ENCODE data around the gene HSPB1.
A peak's percentile ranks its signal among the peaks of the same experiment; 100 is the strongest.
"Not testable (repeated sequence)": the region's sequence is repeated elsewhere in the genome, so short reads cannot be mapped to it uniquely, and the experiment has no call there.

The HSPB1 gene

GRCh38 chr7:76281706-76282343 lies 20.6 kb upstream of the HSPB1 start:
- H3K27me3 ChIP-seq (ENCODE audit: insufficient read depth, low read length), result peaks cover 47% of the 10 kb centered on the region

DNA sequence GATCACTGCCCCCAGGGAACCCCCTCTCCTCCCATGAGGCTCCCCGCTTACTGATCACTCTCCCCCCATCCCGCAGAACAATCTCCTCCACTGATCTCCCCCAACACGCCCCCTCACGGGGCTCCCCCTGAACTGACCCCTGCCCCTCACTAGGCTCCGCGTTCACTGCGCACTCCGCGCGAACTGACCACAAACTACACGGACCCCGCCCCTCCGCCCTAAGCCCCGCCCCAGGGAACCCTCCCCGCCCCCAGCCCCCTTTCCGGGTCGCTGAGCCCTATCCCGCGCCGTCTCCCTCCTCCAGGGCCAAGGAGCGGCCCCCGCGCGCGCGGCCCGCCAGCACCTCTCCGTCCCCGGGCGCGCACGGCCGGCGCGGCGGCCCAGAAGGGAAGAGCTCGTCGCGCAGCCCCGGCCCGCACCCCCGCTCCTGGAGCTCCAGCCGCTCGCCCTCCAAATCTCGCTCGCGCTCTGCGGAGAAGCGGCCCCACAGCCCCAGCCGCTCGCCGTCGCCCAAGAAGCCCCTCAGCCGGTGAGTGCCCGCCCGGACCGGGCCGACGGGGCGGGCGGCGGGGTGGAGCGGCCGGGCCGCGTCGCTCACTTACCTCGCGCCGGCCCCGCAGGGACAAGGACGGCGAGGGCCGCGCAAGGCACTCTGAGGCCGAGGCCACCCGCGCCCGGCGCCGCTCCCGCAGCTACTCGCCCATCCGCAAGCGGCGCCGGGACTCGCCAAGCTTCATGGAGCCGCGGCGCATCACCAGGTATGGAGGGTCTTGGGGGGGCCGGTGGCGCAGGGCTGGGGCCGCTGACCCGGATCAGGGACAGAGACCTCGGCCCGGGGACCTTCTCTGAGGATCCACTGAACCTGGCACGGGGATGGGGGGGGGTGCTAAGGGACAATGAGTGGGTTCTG lies 19.9 kb upstream of the HSPB1 start:
- peak overlapping the region; percentile 68 for H3K4me3 ChIP-seq (ENCODE audit: low read length)
- H3K27ac ChIP-seq (ENCODE audit: low read depth, low read length), result no peak overlapping the region
- H3K27me3 ChIP-seq (ENCODE audit: insufficient read depth, low read length), result peaks cover 47% of the 10 kb centered on the region
- H3K4me1 ChIP-seq (ENCODE audit: insufficient read depth, low read length), result peaks cover 11% of the 10 kb centered on the region
- peak overlapping the region; percentile 67 for H3K9ac ChIP-seq (ENCODE audit: low read depth, low read length)
- under 1% methylated on average over 95 of the region's 98 CpGs for WGBS
- H3K9me3 ChIP-seq (ENCODE audit: insufficient read depth, low read depth, low read length), result no peaks in the 10 kb centered on the region
- H3K36me3 ChIP-seq (ENCODE audit: insufficient read depth, low read length), result no peaks in the 10 kb centered on the region; the same call in 1 of the 2 replicates

More at GRCh38 chr7:76281706-76282343, 20.6 kb upstream of the HSPB1 start:
- H3K4me1 ChIP-seq (ENCODE audit: insufficient read depth, low read length), result peaks cover 11% of the 10 kb centered on the region
- no peaks in the 10 kb centered on the region for H3K9me3 ChIP-seq (ENCODE audit: insufficient read depth, low read depth, low read length)
- H3K4me3 ChIP-seq (ENCODE audit: low read length), result peak overlapping the region; percentile 68
- H3K36me3 ChIP-seq (ENCODE audit: insufficient read depth, low read length), result no peaks in the 10 kb centered on the region; the same call in 1 of the 2 replicates
- no peak overlapping the region for H3K9ac ChIP-seq (ENCODE audit: low read depth, low read length)
- H3K27ac ChIP-seq (ENCODE audit: low read depth, low read length), result no peak overlapping the region
- WGBS, result under 1% methylated on average over 34 of the region's 36 CpGs

GRCh38 chr7:76283254-76284159 lies 19.0 kb upstream of the HSPB1 start:
- H3K27ac ChIP-seq (ENCODE audit: low read depth, low read length), result no peak overlapping the region
- WGBS, result 50% methylated on average over 17 of the region's 17 CpGs
- no peaks in the 10 kb centered on the region for H3K9me3 ChIP-seq (ENCODE audit: insufficient read depth, low read depth, low read length)
- H3K27me3 ChIP-seq (ENCODE audit: insufficient read depth, low read length), result peaks cover 47% of the 10 kb centered on the region
- no peak overlapping the region for H3K9ac ChIP-seq (ENCODE audit: low read depth, low read length)
- H3K4me1 ChIP-seq (ENCODE audit: insufficient read depth, low read length), result peaks cover 11% of the 10 kb centered on the region
- H3K4me3 ChIP-seq (ENCODE audit: low read length), result peak overlapping the region; percentile 68
- H3K36me3 ChIP-seq (ENCODE audit: insufficient read depth, low read length), result no peaks in the 10 kb centered on the region; the same call in 1 of the 2 replicates

DNA sequence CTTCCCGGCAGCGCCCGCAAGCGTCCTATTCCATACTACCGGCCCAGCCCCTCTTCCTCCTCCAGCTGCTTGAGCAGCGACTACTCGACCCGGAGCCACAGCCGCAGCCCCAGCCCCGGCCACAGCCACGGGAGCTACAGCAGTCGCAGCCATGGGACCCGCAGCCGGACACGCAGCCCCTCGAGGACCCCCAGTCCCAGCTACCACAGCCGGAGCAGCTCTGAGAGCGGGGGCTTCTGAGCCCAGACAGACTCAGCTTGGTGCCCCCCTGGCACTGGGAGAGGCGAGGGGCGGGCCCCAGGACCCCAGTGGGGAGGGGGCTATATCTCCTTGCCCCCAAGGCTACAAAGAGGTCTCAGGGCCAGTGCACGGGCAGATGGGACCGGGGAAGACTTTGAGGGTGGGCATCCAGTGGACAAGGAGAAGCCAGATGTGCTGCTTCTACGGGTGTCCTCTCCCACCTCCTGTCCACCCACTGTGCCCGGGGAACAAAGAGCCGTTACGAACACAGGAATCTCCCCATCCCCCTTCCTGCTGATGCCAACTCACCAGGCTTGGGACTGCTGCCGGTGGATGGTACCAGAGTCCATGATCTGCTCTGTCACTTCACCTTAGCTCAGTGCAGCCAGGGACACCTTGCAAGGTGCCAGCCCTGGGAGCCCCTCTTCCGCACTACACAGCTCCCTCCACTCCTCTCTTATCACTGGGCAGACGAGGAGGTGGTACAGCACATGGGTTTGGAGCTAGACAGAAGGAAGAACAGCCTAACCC lies 16.7 kb upstream of the HSPB1 start:
- H3K4me3 ChIP-seq (ENCODE audit: low read length), result no peak overlapping the region
- 90% methylated on average over 29 of the region's 29 CpGs for WGBS
- no peak overlapping the region for H3K27ac ChIP-seq (ENCODE audit: low read depth, low read length)
- no peak overlapping the region for H3K9ac ChIP-seq (ENCODE audit: low read depth, low read length)
- H3K9me3 ChIP-seq (ENCODE audit: insufficient read depth, low read depth, low read length), result no peaks in the 10 kb centered on the region
- peaks cover 28% of the 10 kb centered on the region for H3K27me3 ChIP-seq (ENCODE audit: insufficient read depth, low read length)
- no peaks in the 10 kb centered on the region; the same call in 1 of the 2 replicates for H3K36me3 ChIP-seq (ENCODE audit: insufficient read depth, low read length)
- peaks cover 4% of the 10 kb centered on the region; the same call in 1 of the 2 replicates for H3K4me1 ChIP-seq (ENCODE audit: insufficient read depth, low read length)

DNA sequence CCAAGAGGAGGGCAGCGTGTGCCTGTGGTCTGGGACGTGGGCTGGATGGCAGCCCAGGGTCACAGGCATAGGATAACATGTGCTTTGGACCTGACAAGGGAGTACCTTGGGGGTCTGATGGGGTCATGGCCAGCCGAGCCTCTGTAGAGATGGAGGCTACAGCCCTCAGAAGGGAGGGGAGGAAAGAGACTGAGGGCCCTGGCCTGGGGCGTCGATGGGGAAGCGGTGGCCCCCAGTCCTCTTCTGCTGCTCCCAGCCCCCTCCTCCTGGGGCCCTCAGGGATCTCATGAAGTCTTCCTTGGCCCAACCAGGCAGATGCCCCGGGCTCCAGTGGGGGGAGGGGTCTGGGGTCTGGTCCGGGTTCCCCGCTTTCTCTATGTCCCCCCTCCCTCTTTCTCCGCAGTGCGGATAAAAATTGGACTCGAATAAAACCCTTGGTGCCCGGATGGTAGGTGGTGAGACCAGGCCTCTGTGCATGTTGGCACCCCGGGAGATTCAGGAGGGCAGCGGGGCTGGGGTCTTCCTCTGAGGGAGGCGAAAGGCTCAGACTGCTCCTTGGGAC lies 15.6 kb upstream of the HSPB1 start:
- Histone ChIP-seq H3K9me3 (ENCODE audit: insufficient read depth, low read depth, low read length) (no peaks in the 10 kb centered on the region), H3K4me3 (ENCODE audit: low read length) (no peak overlapping the region), H3K4me1 (ENCODE audit: insufficient read depth, low read length) (peaks cover 7% of the 10 kb centered on the region), H3K27ac (ENCODE audit: low read depth, low read length) (no peak overlapping the region), H3K9ac (ENCODE audit: low read depth, low read length) (no peak overlapping the region), H3K27me3 (ENCODE audit: insufficient read depth, low read length) (peaks cover 18% of the 10 kb centered on the region), H3K36me3 (ENCODE audit: insufficient read depth, low read length) (no peaks in the 10 kb centered on the region; the same call in 1 of the 2 replicates)
- WGBS, result 88% methylated on average over 15 of the region's 16 CpGs

DNA sequence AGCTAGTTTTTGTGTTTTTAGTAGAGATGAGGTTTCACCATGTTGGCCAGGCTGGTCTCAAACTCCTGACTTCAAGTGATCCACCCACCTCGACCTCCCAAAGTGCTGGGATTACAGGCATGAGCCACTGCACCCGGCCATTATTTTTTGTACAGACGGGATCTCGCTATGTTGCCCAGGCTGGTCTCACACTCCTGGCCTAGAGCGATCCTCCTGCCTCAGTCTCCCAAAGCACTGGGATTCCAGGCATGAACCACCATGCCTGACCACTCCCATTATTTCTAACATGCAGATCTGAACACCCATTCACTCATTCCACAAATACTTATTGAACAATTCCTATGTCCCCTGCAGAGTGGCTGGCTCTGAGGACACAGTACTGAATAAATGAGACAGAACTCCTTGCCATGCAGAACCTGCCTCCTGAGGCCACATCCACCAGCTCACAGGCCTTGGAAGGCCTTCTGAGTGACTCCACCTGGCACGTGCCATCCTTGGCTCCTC lies 11.6 kb upstream of the HSPB1 start:
- WGBS, result 89% methylated on average over 6 of the region's 6 CpGs
- not testable (repeated sequence) for H3K27me3 ChIP-seq (ENCODE audit: insufficient read depth, low read length); H3K36me3 ChIP-seq (ENCODE audit: insufficient read depth, low read length); H3K4me3 ChIP-seq (ENCODE audit: low read length); H3K9me3 ChIP-seq (ENCODE audit: insufficient read depth, low read depth, low read length); H3K4me1 ChIP-seq (ENCODE audit: insufficient read depth, low read length)
- Histone ChIP-seq H3K9ac (ENCODE audit: low read depth, low read length) (peak overlapping the region; percentile 49; the same call in 1 of the 2 replicates), H3K27ac (ENCODE audit: low read depth, low read length) (peak overlapping the region; percentile 74)

- Histone ChIP-seq H3K27me3 (ENCODE audit: insufficient read depth, low read length) (no peaks in the 10 kb centered on the region), H3K9ac (ENCODE audit: low read depth, low read length) (peak overlapping the region; percentile 49; the same call in 1 of the 2 replicates), H3K4me1 (ENCODE audit: insufficient read depth, low read length) (peaks cover 8% of the 10 kb centered on the region), H3K27ac (ENCODE audit: low read depth, low read length) (peak overlapping the region; percentile 74), H3K36me3 (ENCODE audit: insufficient read depth, low read length) (no peaks in the 10 kb centered on the region), H3K4me3 (ENCODE audit: low read length) (no peak overlapping the region), H3K9me3 (ENCODE audit: insufficient read depth, low read depth, low read length) (no peaks in the 10 kb centered on the region)
- whole genome bisulfite sequencing, result 36% methylated on average over 28 of the region's 30 CpGs
Measured at GRCh38 chr7:76291351-76292212, 10.9 kb upstream of the HSPB1 start.

DNA sequence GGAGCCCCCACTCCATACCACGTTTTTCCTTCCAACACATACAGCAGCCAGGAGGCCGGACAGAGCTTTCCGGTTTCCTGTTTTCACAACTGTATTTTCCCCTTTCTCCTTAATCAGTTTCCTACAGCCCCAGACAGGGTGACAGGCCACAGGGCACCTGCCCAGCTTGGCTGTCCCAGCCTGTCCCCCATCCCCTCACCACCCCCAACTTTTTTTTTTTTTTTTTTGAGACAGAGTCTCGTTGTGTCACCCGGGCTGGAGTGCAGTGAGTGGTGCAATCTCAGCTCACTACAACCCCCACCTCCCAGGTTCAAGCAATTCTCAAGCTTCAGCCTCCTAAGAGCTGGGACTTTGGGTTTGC lies 10.3 kb upstream of the HSPB1 start:
- Histone ChIP-seq H3K9me3 (ENCODE audit: insufficient read depth, low read depth, low read length) (no peaks in the 10 kb centered on the region), H3K27ac (ENCODE audit: low read depth, low read length) (peak overlapping the region; percentile 3; the same call in 1 of the 2 replicates), H3K36me3 (ENCODE audit: insufficient read depth, low read length) (no peaks in the 10 kb centered on the region), H3K27me3 (ENCODE audit: insufficient read depth, low read length) (no peaks in the 10 kb centered on the region), H3K4me1 (ENCODE audit: insufficient read depth, low read length) (peaks cover 8% of the 10 kb centered on the region), H3K9ac (ENCODE audit: low read depth, low read length) (no peak overlapping the region), H3K4me3 (ENCODE audit: low read length) (no peak overlapping the region)
- WGBS, result 77% methylated on average over 5 of the region's 5 CpGs

DNA sequence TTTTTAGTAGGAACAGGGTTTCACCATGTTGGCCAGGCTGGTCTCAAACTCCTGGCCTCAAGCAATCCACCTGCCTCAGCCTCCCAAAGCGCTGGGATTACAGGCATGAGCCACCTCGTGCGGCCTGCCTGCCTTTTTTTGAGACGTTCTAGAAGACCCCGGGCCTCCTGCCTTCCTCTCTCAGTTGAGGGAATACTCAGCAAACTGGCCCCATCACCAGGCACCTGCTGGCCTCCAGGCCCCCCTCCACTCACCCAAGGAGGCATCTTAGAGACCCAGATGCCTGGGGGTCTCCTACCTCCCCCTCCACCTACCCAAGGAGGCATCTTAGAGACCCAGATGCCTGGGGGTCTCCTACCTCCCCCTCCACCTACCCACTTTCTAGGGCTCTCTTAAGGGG lies 9.6 kb upstream of the HSPB1 start:
- H3K4me1 ChIP-seq (ENCODE audit: insufficient read depth, low read length); H3K27me3 ChIP-seq (ENCODE audit: insufficient read depth, low read length); H3K36me3 ChIP-seq (ENCODE audit: insufficient read depth, low read length); H3K4me3 ChIP-seq (ENCODE audit: low read length); H3K9ac ChIP-seq (ENCODE audit: low read depth, low read length); H3K9me3 ChIP-seq (ENCODE audit: insufficient read depth, low read depth, low read length); H3K27ac ChIP-seq (ENCODE audit: low read depth, low read length): not testable (repeated sequence)
- WGBS, result 93% methylated on average over 5 of the region's 5 CpGs

Measured in HUES64 (cell line).